Measurements from ENCODE around the gene COX5A.
"Not testable (repeated sequence)": the region's sequence is repeated elsewhere in the genome, so short reads cannot be mapped to it uniquely, and the experiment has no call there.

DNA sequence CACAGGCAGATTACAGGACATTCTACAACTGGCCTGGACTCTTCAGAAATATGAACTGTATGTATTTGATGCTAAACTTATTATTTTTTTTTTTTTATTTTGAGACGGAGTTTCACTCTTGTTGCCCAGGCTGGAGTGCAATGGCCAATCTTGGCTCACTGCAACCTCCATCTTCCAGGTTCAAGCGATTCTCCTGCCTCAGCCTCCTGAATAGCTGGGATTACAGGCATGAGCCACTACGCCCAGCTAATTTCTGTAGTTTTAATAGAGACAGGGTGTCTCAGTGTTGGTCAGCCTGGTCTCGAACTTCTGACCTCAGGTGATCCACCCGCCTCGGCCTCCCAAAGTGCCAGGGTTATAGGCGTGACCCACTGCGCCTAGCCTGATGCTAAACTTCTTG lies 24.1 kb downstream of the COX5A start:
- not testable (repeated sequence) for TF ChIP-seq POLR2A (IDR thresholded peaks at IDR 0.05; ENCODE audit: low read length); GATA1 (IDR thresholded peaks at IDR 0.05; ENCODE audit: low read depth, low read length)

All from erythroblast (primary cell).